ENCODE measurements around the gene FMOD.

GRCh38 chr1:203325418-203326091 is 25.4 kb downstream of the FMOD start:
- TF ChIP-seq CTCF (conservative IDR thresholded peaks at IDR 0.05; ENCODE audit: low read length), result no peak
- TF ChIP-seq EZH2phosphoT487 (IDR thresholded peaks at IDR 0.05; ENCODE audit: borderline replicate concordance, low read depth, low read length), result no peak

Data from OCI-LY7 (cell line).